ENCODE data around the gene ST7.

The ST7 gene

GRCh38 chr7:117138495-117138894 lies 185.2 kb downstream of the ST7 start:
- H3K4me3 ChIP-seq (ENCODE audit: control insufficient read depth, low read depth, low read length): no peak overlapping the region
- DNase-seq (ENCODE audit: low read depth): no peak
- TF ChIP-seq, protein P1, sequence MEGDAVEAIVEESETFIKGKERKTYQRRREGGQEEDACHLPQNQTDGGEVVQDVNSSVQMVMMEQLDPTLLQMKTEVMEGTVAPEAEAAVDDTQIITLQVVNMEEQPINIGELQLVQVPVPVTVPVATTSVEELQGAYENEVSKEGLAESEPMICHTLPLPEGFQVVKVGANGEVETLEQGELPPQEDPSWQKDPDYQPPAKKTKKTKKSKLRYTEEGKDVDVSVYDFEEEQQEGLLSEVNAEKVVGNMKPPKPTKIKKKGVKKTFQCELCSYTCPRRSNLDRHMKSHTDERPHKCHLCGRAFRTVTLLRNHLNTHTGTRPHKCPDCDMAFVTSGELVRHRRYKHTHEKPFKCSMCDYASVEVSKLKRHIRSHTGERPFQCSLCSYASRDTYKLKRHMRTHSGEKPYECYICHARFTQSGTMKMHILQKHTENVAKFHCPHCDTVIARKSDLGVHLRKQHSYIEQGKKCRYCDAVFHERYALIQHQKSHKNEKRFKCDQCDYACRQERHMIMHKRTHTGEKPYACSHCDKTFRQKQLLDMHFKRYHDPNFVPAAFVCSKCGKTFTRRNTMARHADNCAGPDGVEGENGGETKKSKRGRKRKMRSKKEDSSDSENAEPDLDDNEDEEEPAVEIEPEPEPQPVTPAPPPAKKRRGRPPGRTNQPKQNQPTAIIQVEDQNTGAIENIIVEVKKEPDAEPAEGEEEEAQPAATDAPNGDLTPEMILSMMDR (conservative IDR thresholded peaks at IDR 0.05; ENCODE audit: control insufficient read depth, insufficient read depth, low read depth, low read length): no peak

DNA sequence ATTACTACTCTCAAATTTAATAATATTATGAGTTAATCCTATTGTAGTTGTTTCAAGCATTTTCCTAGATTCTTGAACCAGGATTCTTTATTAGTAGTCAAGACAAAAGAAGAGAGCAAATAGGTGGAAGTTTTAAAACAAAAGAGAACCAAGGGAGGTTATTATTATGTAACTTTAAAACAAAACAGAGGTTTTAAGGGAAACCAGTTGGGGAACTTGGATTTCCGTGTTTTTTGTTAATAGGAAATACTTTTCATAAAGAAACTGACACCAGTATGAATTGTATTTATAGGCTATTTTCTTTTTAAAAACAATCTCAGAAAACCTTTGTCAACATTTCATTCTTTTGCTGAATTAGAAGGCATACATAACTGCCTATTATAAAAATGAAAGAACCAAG lies 185.7 kb downstream of the ST7 start:
- DNase-seq (ENCODE audit: low read depth): no peak
- TF ChIP-seq, protein P1 (conservative IDR thresholded peaks at IDR 0.05; ENCODE audit: control insufficient read depth, insufficient read depth, low read depth, low read length): no peak

DNA sequence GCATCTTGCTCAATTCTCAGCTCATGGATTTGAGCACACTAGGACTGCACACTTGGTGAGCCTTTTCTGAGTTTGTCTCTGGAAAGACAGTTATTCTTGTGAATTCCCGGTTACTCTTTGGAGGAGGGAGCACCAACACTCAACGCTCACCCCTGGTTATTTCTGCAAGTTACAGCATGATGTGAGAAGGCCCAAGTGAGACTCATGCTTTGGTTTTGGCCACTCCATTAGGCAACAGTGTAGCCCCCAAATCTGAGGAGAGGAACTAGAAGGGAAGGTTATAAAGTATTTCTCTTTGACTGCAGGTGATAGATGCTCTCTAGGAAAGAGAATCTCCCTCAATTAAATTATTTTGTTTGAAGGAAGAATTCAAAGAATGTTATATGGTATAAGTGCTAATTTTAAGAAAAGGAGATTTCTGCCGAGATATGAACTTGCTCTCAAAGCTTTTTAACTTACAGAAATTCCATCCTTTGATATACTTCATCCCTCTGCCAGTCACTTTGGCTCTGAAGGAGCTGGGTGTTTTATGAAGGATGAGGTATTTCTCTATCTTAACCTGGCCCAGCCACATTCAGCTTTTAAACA lies 186.2 kb downstream of the ST7 start:
- no peak overlapping the region for H3K4me3 ChIP-seq (ENCODE audit: control insufficient read depth, low read depth, low read length)
- DNase-seq (ENCODE audit: low read depth): no peak
- TF ChIP-seq, protein P1 (conservative IDR thresholded peaks at IDR 0.05; ENCODE audit: control insufficient read depth, insufficient read depth, low read depth, low read length): no peak

More for the DNA sequence above, 185.7 kb downstream of the ST7 start:
- no peak overlapping the region for H3K4me3 ChIP-seq (ENCODE audit: control insufficient read depth, low read depth, low read length)

DNA sequence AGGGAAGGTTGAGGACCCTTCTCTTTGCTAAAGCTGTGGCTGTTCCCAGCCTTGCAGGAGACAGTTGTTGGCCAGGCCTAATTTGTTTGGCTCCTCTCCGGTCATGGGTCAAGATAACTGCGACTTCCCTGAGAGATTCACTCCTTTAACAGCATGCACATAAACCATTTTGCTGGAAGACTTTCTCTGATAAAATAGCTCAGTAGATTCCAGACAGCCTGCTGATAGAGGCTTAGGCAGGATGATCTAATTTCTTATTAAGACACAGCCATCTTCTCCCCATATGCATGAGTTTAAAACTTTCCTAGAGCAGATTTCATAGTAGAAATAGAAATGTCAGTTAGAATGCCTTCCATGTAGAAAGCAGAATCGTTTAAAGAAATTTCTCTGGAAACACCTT lies 187.6 kb downstream of the ST7 start:
- no peak overlapping the region for H3K4me3 ChIP-seq (ENCODE audit: control insufficient read depth, low read depth, low read length)
- TF ChIP-seq, protein P1 (conservative IDR thresholded peaks at IDR 0.05; ENCODE audit: control insufficient read depth, insufficient read depth, low read depth, low read length): no peak
- no peak for DNase-seq (ENCODE audit: low read depth)

DNA sequence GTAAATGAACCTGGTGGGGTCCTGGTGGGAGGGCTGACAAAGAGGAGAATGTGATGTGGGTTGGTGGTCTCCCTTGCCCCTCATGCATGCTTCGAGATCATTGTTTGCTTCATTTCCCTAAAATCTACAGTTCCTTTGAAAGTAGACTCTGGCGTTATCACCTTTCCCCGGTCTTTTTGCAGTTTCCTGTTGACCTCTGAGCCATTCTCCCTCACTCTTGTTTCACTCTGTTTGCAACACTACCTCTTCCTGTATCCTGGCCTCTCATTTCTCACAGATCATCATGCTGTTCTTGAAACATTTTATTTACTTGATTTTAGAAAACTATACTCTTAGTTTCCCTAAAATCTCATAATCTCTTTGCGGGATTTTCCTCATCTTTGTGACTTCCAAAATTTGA lies 189.8 kb downstream of the ST7 start:
- TF ChIP-seq, protein P1 (conservative IDR thresholded peaks at IDR 0.05; ENCODE audit: control insufficient read depth, insufficient read depth, low read depth, low read length): no peak
- H3K4me3 ChIP-seq (ENCODE audit: control insufficient read depth, low read depth, low read length): no peak overlapping the region
- DNase-seq (ENCODE audit: low read depth): no peak

DNA sequence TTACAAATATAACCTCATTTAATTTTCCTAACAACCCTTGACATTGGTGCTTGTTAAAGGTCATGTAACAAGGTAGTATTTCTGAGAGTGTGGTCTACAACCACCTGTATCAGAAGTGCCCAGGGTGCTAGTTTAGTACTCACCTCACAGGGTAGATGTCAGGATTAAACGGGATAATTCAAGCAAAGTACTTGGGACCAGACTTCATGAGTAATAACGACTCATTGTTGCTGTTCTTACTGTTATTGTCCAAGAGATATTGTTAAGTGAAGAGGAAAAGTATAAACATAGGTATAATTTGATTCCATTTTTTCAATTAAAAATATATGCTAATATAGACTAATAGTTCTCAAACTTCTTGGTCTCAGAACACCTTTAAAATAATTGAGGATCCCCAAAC lies 190.3 kb downstream of the ST7 start:
- TF ChIP-seq, protein P1 (conservative IDR thresholded peaks at IDR 0.05; ENCODE audit: control insufficient read depth, insufficient read depth, low read depth, low read length): no peak
- peak; percentile 77 for DNase-seq (ENCODE audit: low read depth)
- H3K4me3 ChIP-seq (ENCODE audit: control insufficient read depth, low read depth, low read length): no peak overlapping the region

- DNase-seq (ENCODE audit: low read depth): no peak
- H3K4me3 ChIP-seq (ENCODE audit: control insufficient read depth, low read depth, low read length): no peak overlapping the region
- TF ChIP-seq, protein P1 (conservative IDR thresholded peaks at IDR 0.05; ENCODE audit: control insufficient read depth, insufficient read depth, low read depth, low read length): no peak
Observed at GRCh38 chr7:117145333-117145732, 192.0 kb downstream of the ST7 start.
